HG03025 (cell line): ENCODE measurements around the gene CDK5.
A peak's percentile ranks its signal among the peaks of the same experiment; 100 is the strongest.
"Not testable (repeated sequence)": the region's sequence is repeated elsewhere in the genome, so short reads cannot be mapped to it uniquely, and the experiment has no call there.

Source experiments
- ATAC-seq: cut with Tn5 transposase; IDR thresholded peaks from one replicate; pipeline ENCODE4 v1.9.1; 2021; ENCODE audit warnings: mild to moderate bottlenecking, moderate library complexity; ENCODE audit not compliant: unreplicated experiment, low FRiP score

The CDK5 gene

DNA sequence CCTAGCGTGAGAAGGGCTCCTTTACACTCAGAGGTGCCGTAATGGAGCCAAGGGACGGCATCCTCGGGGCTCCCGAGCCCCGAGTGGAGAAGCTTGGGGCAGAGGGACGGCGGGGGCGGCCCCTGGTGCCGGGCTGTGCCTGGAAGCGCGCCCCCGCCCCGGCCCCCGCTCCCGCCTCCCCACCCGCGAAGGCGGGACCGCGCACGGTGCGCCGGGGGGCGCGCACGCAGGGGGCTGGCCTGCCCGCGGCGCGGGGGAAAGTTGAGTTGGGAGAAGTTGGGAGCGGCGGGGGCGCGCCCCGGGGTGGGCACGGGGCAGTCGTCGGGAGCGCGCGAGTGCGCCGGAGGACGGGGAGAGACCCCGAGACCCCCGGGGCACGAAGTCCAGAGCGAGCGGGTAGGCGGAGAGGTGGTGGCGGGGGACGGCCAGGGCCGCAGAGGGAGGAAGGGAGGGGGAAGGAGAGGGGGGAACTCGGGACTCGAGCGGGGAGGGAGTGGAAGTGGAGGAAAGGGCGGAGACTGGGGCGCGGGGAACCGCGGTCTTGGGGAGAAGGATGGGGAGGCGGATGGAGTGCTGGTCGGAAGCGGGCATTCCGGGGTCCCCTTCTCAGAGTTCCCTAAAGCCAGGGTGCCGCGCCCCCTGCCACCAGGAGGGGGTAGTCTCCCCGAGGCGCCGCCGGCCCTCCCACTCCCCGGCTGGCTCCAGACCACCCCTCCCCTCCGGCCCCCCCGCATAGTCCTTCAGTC, 1.8 kb upstream of the CDK5 start, which contains the start of gene SLC4A2:
SLC4A2 (plus strand) TSS at position 223 of the 746 bp plus-strand sequence. CDS start 2,399 bp downstream, outside the sequence.
- no peak for ATAC-seq

DNA sequence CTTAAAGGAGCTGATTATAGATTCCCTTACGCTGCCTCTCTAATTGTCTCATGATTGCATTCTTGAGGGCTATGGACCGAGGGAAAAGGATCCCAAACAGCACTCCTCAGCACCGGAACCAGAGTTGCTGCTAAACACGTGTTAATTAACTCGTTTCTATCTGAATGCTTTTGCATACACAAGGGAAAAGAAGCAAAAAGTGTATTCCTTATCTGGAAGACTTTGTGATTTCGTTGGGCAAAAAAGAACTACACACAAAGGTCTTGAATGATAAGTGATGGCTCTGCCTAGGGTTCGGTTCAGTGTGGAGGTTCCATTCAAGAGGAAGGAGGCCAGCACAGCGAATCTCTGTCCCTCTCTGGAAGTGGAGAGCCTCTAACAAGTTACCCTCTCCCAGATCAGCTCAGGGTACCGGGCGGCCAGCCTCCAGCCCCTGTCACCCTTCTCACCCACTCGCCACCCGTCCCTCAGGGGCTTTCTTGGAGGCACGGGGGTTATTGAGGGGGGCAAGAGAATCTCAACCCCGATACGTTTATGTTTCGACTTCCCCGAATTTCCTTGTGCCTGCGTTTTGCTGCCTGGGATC, 1.2 kb upstream of the CDK5 start:
- no peak for ATAC-seq

DNA sequence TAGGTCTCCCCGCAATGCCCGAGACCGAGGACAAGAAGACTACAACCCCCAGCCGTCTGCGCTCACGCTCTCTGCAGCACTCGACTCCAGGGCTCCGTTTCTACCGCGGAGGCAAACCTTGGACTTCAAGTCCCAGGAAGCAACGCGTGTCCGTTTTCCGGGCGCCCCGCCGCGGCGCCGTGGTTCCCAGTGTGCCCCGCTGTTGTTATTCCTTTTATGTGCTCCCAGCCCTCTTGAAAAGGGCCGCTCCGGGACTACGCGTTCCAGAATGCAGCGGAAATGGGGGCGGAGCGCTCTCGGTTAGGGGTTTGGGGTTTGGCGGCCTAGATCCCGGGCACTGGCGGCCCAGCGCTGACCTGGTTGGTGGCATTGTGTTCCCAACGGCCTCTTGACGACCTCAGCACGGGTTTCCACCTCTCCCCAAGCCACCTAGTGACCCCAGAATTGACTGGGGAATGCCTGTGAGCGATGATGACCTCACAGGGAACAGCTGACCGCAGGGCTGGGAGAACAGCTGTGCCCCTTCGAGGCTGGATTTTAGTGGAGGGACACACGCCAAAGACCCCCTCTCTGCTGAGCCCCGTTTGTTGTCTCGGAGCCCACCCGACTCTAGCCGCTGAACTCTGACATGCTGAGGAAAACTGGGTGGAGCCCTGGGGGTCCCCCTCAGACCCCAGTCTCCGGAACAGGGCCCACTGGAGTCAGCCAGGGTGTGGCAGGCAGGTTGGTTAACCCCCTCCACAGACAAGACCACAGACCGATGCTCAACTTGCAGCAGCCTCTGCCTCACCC, 488 bp upstream of the CDK5 start:
- peak; percentile 84 for ATAC-seq

DNA sequence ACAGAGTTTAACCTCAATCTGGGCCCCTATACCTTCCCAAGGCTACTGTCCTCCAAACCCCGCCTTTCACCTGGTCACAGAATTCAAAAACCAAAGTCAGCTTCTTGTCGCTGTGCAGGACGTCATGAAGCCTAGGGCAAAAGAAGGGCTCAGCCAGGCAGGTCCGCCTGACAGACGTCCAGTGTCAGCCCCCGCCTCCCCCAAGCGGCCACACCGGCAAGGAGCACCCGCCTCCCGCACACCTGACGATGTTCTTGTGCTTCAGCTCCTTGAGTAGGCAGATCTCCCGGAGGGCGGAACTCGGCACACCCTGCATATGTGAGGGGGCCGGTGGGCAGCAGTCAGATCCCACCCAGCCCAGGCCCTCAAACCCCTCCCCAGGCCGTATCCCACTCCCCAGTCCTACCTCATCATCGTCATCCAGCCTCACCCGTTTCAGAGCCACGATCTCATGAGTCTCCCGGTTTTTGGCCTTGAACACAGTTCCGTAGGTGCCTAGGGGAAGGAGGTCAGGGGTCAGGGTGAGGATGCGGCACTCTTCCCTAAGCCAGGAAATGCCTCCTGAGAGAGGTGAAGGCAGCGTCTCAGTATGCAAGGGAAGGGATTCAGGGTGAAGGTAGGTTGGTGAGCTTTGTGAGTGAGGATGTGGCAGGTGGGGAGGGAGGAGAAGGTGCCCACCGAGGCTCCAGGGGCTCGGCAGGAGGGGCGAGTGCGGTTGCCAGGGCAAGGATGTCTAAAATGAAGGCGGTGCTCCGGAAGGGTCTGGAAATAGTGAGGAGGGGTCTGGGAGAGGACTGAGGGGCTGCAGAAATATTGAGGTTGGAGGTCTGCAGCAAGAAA, 811 bp downstream of the CDK5 start:
- no peak for ATAC-seq

DNA sequence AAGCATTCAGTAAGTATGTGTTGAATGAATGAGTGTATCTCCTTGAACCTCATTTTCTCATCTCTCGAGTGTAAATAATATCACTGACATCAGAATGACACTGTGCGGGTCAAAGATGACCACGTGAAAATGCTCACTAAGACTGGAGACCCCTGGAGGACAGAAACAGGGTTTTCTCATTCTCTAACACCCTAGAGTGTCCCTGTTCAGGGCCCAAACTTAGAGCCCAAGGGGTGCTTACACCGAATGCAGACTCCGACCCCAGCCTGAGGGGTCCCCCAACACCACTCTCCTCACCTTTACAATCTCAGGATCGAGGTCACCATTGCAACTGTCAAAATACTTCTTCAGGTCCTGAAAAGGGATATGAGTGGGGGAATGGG, 1.4 kb downstream of the CDK5 start:
- ATAC-seq, result no peak

DNA sequence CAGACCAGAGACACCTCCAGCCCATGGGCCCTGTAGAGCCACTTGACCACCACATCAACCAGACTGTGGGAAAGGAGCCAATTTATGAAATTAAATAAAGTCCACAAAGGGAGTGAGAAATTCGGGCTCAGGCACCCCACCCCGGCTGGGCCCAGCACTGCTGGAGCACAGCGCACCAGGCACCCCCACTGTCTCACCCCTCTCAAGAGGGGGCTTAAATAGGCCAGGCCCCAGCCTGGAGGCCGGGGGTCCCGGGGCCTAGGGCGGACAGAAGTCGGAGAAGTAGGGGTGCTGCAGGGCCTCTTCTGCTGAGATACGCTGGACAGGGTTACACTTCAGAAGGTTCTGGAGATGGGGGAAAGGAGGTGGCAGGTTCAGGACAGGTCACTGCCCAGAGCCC, 3.9 kb downstream of the CDK5 start:
- ATAC-seq, result no peak

DNA sequence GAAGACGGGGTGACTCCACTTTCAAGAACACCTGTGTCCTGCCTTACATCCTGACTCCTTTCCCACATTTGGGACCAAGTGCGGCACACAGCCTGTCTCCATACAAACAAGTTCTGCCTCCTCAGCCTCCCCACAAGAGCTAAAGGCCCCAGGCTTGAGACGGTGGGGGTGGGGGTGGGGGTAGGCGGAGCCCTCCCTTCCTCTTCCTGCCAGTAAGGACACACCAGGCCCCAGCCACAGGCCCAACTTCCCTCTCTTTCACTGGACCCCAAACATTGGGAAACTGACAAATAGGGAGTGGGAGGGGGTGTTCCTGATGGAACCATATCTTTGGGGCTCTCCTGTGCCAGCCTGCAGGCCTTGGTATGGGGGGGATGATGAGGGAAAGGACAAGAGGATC, 4.6 kb downstream of the CDK5 start:
- no peak for ATAC-seq

DNA sequence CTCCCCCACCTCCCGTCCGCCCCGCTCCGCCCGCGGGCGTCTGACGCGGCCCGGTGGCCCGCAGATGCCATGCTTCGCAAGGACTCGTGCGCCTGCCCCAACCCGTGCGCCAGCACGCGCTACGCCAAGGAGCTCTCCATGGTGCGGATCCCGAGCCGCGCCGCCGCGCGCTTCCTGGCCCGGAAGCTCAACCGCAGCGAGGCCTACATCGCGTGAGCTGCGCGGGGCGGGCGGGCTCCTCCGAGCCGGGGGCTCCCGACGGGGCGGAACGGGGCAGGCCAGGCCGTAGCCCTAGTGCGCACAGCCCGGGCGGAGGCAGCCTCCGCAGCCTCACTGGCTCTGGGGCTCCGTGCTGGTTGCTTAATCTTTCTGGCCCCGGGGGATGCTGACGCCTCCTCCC, 6.6 kb downstream of the CDK5 start:
- no peak for ATAC-seq

DNA sequence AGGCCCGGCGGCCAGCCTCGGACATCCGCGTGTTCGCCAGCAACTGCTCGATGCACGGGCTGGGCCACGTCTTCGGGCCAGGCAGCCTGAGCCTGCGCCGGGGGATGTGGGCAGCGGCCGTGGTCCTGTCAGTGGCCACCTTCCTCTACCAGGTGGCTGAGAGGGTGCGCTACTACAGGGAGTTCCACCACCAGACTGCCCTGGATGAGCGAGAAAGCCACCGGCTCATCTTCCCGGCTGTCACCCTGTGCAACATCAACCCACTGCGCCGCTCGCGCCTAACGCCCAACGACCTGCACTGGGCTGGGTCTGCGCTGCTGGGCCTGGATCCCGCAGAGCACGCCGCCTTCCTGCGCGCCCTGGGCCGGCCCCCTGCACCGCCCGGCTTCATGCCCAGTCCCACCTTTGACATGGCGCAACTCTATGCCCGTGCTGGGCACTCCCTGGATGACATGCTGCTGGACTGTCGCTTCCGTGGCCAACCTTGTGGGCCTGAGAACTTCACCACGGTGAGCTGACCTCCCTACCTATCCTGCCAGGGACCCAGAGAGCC, 8.7 kb downstream of the CDK5 start:
- no peak for ATAC-seq

DNA sequence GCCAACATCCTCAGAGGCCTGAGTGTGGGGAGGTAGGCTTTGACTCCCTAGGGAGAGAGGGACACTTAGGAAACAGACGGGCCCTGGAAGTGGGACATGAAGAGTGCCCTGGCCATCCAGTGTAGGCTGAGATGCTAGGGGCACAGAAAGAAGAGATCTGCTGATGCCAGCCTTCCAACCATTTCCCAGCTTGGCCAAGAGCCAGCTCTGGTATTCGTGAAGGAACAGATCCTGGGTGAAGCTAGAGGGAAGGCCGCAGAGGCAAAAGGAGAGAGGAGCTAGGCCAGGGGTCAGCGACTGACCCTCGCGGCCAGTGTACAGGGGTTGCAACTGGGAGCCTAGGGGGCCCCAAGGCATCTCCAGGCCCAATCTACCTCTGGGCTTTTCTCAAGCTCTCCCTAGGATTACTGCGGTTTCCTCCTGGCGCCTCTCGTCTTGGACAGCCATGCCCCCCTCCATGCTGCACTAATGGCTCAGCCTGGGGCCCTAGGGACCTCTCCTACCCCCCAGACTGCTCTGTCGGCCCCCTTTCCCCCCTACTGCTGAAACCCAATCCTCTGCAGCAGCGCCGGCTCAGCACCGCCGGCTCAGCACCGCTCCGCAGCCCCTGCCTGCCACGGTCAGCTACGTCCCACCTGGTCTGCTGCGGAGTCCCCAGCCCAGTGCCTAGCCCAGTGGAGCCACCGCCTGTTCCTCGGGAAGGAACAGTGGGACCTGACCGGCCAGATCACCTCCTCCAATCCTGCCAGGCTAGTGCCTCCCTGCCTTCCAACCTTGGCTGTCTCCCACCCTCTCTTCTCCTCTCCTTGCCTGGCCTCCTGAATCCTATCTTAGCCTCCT, 9.5 kb downstream of the CDK5 start, which contains the start of gene ASIC3:
ASIC3 (plus strand) TSS at position 556 of the 840 bp plus-strand sequence. CDS start 355 bp downstream, outside the sequence.
- no peak for ATAC-seq

DNA sequence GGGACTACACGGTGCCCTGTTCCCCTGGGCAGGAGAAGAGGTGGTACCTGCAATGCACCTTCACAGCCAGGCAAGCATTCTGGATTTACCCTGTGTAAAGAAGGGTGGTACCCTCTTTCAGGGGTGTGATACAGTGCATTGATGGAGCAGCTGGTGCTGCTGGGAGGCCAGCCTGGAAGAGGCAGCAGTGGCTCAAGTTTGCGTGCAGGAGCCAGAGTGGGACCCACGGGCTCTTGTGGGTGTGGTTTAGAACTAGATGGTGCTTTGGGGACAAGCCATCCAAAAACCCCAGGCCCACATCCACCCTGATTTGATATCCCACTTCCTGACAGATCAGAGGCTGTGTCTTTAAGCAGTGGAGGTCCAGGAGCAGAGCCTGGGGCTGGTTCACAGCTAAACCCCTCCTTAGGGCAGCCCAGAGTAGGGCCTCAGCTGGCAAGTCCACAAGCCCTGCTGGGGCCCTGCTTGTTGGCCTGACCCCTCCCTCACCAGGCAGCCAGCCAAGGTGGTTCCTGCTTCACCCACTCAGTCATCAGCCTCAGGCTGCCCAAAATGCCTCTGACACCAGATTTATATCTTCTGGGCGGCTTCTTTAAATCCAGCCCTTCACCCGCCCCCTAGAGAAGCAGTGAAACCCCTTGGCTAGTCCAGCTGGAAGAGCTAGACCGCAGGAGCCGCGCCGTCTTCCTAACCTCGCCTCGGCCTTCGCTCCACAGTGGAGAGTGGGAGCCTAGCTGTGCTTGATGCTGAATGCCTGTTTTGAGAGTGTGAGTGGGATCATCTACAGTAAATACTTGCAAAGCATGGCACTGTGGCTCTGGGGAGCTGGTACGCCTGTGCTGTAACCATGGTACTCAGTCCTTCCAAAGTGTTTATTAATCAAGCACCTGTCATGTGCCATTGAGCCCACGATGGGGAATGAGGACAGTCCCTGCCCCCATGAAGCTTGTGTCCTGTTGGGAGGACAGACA, 10.8 kb downstream of the CDK5 start:
- no peak for ATAC-seq

DNA sequence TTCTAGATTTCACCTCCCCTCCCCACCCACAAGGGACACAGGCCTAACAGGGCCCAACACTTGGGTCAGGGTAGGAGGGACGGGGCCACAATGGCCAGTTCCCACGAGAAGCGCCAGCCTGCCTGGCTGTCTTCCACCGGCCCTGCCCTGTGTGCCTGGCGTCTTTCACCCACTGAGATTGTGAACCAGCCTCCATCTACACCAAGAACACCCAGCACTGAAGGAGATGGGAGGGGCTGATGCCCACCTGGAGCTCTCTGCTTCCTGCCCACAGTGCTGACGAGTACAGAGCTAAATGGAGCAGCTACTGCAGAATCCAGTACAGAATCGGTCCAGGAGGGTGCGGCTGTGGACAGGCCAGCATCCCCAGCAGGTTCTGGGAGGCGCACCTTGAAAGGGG, 11.7 kb downstream of the CDK5 start:
- no peak for ATAC-seq

DNA sequence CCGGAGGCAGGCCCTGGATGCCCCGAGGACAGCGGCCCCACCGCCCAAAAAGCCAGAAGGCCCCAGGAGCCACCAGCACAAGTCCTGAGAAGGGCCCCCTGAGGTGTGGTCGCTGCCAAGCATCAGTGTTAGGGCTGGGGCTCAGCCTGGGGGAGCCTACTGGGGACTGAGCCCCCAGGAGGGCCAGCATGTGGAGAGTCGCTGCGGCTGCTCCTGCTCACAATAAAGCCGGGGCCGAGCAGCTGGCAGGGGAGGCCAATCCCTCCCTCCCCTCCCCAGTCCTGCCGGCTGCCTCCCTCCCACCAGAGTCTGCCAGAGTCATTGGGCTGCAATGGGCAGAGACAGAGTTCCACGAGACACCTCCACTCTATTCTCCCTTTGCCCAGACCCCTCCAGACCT, 12.4 kb downstream of the CDK5 start:
- no peak for ATAC-seq

DNA sequence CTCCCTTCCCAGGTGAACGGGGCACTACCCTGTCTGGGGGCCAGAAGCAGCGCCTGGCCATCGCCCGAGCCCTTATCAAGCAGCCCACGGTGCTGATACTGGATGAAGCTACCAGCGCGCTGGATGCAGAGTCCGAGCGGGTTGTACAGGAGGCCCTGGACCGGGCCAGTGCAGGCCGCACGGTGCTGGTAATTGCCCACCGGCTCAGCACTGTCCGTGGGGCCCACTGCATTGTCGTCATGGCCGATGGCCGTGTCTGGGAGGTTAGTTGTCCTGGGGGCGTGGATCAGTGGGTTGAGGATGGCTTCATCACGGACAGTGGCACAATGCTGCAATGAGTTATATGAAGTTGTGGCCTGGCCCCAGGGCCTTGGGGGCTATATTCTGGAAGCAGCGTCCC, 13.7 kb downstream of the CDK5 start:
- ATAC-seq, result no peak

DNA sequence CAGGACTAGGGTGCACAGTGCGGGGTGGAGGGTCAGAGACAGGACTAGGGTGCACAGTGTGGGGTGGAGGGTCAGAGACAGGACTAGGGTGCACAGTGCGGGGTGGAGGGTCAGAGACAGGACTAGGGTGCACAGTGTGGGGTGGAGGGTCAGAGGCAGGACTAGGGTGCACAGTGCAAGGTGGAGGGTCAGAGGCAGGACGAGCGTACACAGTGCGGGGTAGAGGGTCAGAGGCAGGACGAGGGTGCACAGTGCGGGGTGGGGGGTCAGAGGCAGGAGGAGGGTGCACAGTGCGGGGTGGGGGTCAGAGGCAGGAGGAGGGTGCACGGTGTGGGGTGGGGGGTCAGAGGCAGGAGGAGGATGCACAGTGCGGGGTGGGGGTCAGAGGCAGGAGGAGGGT, 14.2 kb downstream of the CDK5 start:
- ATAC-seq, result not testable (repeated sequence)

DNA sequence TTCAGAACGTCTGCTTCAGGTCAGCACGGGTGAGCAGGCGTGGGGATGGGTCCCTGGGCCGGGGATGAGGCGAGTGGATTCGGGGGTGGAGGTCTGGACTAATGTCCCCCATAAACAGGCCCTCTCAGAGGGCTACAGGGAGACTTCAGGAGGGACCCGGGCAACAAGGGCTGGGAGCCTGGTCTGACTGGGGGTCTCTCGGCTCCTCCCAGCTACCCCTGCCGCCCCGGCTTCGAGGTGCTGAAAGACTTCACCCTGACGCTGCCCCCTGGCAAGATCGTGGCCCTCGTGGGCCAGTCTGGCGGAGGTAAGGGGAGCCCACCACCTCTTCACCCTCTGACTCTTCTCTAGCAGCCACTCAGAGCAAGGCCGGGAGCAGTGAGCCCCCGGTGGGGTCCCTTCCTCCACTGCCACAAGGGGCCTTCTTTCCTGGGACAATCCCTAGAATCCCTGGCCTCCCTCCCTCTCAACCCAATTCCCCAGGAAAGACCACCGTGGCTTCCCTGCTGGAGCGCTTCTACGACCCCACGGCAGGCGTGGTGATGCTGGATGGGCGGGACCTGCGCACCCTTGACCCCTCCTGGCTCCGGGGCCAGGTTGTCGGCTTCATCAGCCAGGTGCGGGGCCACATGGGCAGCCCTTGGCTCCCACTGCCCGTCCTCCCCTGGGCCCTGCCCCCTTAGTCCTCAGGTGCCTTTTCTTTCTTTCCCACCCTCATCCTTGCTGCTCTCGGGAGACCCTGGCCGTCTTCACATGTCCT, 16.9 kb downstream of the CDK5 start:
- no peak for ATAC-seq

DNA sequence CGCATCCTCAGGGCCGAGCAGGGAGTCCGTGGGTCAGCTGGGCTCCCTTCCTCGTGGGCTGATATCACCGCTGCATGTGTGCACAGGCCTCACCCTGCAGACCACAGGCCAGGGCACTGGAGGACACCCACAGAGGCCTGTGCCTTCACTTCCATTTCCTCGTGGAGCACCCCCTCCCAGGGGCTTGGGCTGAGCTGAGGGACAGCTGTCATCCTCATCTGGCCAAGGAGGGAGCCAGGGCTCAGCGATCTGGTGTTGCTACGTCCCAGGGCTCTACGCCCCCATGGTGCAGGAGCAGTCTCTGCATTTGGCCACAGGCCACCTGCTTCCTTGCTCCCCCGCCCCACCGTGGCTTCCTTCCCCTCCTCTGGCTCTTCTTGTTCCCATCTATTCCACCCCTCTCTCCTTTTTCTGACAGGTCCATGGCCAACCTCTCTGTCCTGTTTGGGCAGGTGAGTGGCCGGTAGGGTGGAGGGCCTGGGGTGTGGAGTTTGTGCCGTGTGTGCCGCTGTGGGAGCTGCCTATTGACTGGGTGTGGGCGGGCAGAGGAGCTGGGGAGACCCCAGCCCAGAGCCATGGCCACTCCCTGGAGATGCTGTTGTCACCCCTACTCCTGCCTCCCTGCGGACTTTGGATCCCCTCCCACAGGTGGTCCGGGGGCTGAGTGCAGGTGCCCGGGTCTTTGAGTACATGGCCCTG, 17.7 kb downstream of the CDK5 start:
- ATAC-seq, result no peak
